Thyroid gland (tissue), 4 donors: ENCODE results near the gene OPTC. TPM values are rescaled to one million over a fixed set of nuclear protein-coding genes. Genes with fewer than 3 reads are reported as not detected.

Source experiments
- DNase-seq, 2 donors: peaks; one replicate each; pipeline ENCODE4 v3.0.0-alpha.2; 2019
- H3K27ac ChIP-seq, 3 donors: fragments of 200-600 bp; sonication (generic); 1 replicate in 2 of 3; 2 replicates in 1 of 3; pipeline ENCODE4 v1.5.1; 2016 to 2019; ENCODE audit warnings: mild to moderate bottlenecking in 1 of 3, moderate library complexity in 1 of 3
- H3K27me3 ChIP-seq: fragments of 200-600 bp; sonication (generic); one replicate; pipeline ENCODE4 v1.5.1; 2019
- H3K36me3 ChIP-seq, 2 donors: fragments of 200-600 bp; sonication (generic); one replicate each; pipeline ENCODE4 v1.5.1; 2016 to 2019
- H3K4me1 ChIP-seq, 2 donors: fragments of 200-600 bp; sonication (generic); one replicate each; pipeline ENCODE4 v1.5.1; 2017 to 2019
- H3K4me3 ChIP-seq, 3 donors: fragments of 200-600 bp; sonication (generic); replicated peaks in 1 of 3; 1 replicate in 2 of 3; 2 replicates in 1 of 3; pipeline ENCODE4 v1.5.1; 2016; ENCODE audit warnings: mild to moderate bottlenecking in 1 of 3
- H3K9me3 ChIP-seq: fragments of 200-600 bp; sonication (generic); one replicate; pipeline ENCODE4 v1.5.1; 2017
- POLR2A ChIP-seq, 2 donors: fragments of 450-650 bp; IDR thresholded peaks; one replicate each; pipeline ENCODE4 v1.6.1; 2017; ENCODE audit warnings: antibody characterized with exemption in 2 of 2, mild to moderate bottlenecking in 2 of 2, moderate library complexity in 1 of 2
- WGBS, 2 donors: methylation state at CpG; one replicate each; pipeline ENCODE4 v1.1.5; 2017; 5-methylcytosine and 5-hydroxymethylcytosine counted together
- intact Hi-C: fragments of 100-400 bp; cut with DNase I; formaldehyde crosslinking; loops from one replicate; pipeline ENCODE4 v1.15.1; 2023
- total RNA-seq, 4 donors: library from RNA; depleted of rRNA; stranded (reverse); fragments of >200 nt; gene quantifications; one replicate each; pipeline ENCODE4 v1.2.3, GENCODE V29; 2016
- TF ChIP-seq, protein P1 (sequence below), 6 experiments: fragments of 200-600 bp in 3 of 6; fragments of 450-650 bp in 3 of 6; sonication (generic) in 3 of 6; IDR thresholded peaks; one replicate each; pipeline ENCODE4 v1.5.1; 2016 to 2019; ENCODE audit warnings: antibody characterized with exemption in 6 of 6, mild to moderate bottlenecking in 2 of 6, inconsistent platforms in 1 of 6, moderate library complexity in 1 of 6

OPTC gene
- total RNA-seq, 4 donors from 2014 or later: not detected

DNA sequence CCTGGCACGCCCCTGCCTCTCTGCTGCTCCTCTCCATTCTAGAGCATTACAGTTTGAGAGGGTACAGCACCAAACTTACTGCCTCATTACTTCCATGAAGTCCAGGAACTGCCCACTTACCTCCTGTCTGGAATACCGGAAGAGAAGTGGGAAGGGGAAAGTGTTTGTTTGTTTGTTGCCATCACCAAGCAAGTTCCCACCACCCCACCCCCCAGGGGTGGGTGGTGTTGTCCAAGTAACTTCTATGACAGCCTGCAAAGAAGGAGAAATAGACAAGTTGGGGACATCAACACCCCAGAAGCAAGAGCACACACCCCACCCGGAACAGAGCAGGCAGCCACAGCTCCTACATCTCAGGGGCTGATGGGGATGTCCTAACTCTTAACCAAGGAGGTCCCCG, 18.0 kb downstream of the OPTC start:
- Histone ChIP-seq H3K27me3 (no peaks in the 10 kb centered on the region), H3K9me3 (no peaks in the 10 kb centered on the region), H3K27ac (no peak overlapping the region), H3K36me3 (no peaks in the 10 kb centered on the region), H3K4me3 (no peak overlapping the region), H3K4me1 (peaks cover 5 to 25% of the 10 kb centered on the region in 2 donors)
- no peak for TF ChIP-seq POLR2A (IDR thresholded peaks at IDR 0.05)
- TF ChIP-seq, protein P1, sequence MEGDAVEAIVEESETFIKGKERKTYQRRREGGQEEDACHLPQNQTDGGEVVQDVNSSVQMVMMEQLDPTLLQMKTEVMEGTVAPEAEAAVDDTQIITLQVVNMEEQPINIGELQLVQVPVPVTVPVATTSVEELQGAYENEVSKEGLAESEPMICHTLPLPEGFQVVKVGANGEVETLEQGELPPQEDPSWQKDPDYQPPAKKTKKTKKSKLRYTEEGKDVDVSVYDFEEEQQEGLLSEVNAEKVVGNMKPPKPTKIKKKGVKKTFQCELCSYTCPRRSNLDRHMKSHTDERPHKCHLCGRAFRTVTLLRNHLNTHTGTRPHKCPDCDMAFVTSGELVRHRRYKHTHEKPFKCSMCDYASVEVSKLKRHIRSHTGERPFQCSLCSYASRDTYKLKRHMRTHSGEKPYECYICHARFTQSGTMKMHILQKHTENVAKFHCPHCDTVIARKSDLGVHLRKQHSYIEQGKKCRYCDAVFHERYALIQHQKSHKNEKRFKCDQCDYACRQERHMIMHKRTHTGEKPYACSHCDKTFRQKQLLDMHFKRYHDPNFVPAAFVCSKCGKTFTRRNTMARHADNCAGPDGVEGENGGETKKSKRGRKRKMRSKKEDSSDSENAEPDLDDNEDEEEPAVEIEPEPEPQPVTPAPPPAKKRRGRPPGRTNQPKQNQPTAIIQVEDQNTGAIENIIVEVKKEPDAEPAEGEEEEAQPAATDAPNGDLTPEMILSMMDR (IDR thresholded peaks at IDR 0.05): no peak
- DNase-seq: no peak
- intact Hi-C loops: no loop called here
- 88 to 89% methylated on average over 4 of the region's 4 CpGs for WGBS, 2 donors

DNA sequence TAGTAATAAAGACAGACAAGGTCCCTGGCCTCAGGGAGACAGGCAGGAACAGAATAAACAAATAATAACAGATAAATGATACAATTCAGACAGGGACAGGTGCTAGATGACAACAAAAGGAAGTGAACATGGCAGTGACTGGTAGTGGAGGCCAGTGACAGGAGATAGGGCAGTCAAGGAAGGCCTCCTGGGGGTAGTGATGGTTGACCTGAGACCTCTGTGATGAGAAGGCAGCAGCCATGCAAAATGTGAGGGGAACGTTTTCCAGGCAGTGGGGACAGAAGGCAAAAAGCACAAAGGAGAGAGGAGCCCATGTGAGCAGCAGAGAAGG, 18.5 kb downstream of the OPTC start:
- WGBS, 2 donors: 78 to 84% methylated on average over 1 of the region's 1 CpG
- intact Hi-C loops: no loop called here
- H3K27ac ChIP-seq: no peak overlapping the region

DNA sequence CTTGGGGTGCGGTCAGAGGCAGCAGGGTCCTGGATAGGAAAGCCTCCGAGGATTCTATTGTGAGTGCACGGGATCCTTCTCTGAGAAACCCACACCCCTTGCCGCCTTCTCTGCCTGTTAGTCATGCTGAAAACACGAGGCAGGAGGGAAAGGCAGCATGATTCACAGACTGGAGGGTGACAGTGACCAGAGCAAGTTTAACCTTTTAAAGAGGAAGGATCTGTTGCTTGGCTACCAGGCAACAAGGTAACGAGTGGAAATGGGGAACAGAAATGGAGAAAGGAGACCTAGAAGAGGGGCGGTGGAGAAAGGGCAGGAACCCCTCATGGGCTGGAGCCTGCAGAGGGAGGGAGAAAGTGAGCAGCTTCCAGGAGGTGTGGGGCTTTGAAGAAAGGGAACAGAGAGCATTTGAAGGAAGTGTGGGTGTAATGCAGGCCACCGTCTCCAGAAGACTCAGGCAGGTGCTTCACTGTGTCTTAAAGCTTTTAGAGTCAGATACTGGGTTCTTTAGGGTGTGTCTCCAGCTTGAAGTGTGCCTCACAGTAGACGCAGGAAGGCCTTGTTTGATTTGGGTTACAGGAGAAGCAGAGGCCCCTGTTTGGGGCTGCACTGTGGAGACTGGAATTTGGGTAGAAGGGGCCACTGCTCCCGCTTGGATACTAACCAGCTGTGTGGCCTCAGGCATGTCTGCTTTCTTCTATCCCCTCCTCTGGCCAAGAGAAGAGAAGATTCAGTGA, 19.1 kb downstream of the OPTC start:
- DNase-seq: no peak
- 59 to 70% methylated on average over 10 of the region's 10 CpGs for WGBS, 2 donors
- TF ChIP-seq, protein P1 (IDR thresholded peaks at IDR 0.05): no peak
- TF ChIP-seq POLR2A (IDR thresholded peaks at IDR 0.05): no peak
- Histone ChIP-seq H3K9me3 (no peaks in the 10 kb centered on the region), H3K4me1 (peaks cover 0 to 14% of the 10 kb centered on the region in 2 donors), H3K4me3 (no peak overlapping the region), H3K27me3 (no peaks in the 10 kb centered on the region), H3K36me3 (no peaks in the 10 kb centered on the region), H3K27ac (no peak overlapping the region)
- intact Hi-C loops: no loop called here

More for the DNA sequence above, 18.5 kb downstream of the OPTC start:
- H3K9me3 ChIP-seq: no peaks in the 10 kb centered on the region
- no peaks in the 10 kb centered on the region for H3K27me3 ChIP-seq
- no peak for TF ChIP-seq POLR2A (IDR thresholded peaks at IDR 0.05)
- TF ChIP-seq, protein P1 (IDR thresholded peaks at IDR 0.05): no peak
- no peak overlapping the region for H3K4me3 ChIP-seq
- H3K36me3 ChIP-seq: no peaks in the 10 kb centered on the region
- H3K4me1 ChIP-seq: peaks cover 0 to 20% of the 10 kb centered on the region in 2 donors
- no peak for DNase-seq

GRCh38 chr1:203513585-203514031, 19.7 kb downstream of the OPTC start:
- intact Hi-C loops: no loop called here

GRCh38 chr1:203516184-203516583, 22.2 kb downstream of the OPTC start:
- no peak for DNase-seq
- Histone ChIP-seq H3K4me3 (no peak overlapping the region), H3K27me3 (no peaks in the 10 kb centered on the region), H3K9me3 (no peaks in the 10 kb centered on the region), H3K4me1 (peaks cover 3 to 21% of the 10 kb centered on the region in 2 donors), H3K36me3 (no peaks in the 10 kb centered on the region), H3K27ac (no peak overlapping the region)
- intact Hi-C loops: no loop called here
- 94 to 96% methylated on average over 9 of the region's 9 CpGs for WGBS, 2 donors
- TF ChIP-seq, protein P1 (IDR thresholded peaks at IDR 0.05): no peak
- no peak for TF ChIP-seq POLR2A (IDR thresholded peaks at IDR 0.05)

More at GRCh38 chr1:203513585-203514031, 19.7 kb downstream of the OPTC start:
- Histone ChIP-seq H3K9me3 (no peaks in the 10 kb centered on the region), H3K27me3 (no peaks in the 10 kb centered on the region), H3K4me3 (no peak overlapping the region), H3K36me3 (no peaks in the 10 kb centered on the region), H3K27ac (no peak overlapping the region), H3K4me1 (peaks cover 0 to 13% of the 10 kb centered on the region in 2 donors)
- TF ChIP-seq, protein P1 (IDR thresholded peaks at IDR 0.05): no peak
- TF ChIP-seq POLR2A (IDR thresholded peaks at IDR 0.05): no peak
- no peak for DNase-seq
- 65 to 82% methylated on average over 6 to 9 of the region's 9 CpGs for WGBS, 2 donors
